ENCODE data around the gene PSMD13.

Gene PSMD13

GRCh38 chr11:295351-296170 is 58.8 kb downstream of the PSMD13 start:
- CTCF ChIA-PET, result interaction anchor here (9.1 kb wide), 1 partner anchor 10 kb away, joined by 68 read pairs; the partner anchor contains the start of gene IFITM2
- POLR2A ChIA-PET, result no interaction called here
- DNase-seq (ENCODE audit: low read depth, low spot score), result no peak
- no peak overlapping the region for H3K4me3 ChIP-seq (ENCODE audit: low read depth, low read length)
- no peak for TF ChIP-seq CTCF (IDR thresholded peaks at IDR 0.05; ENCODE audit: insufficient read depth, low read length, missing control alignments)

GRCh38 chr11:296171-297050 is 59.6 kb downstream of the PSMD13 start:
- no peak overlapping the region for H3K4me3 ChIP-seq (ENCODE audit: low read depth, low read length)
- POLR2A ChIA-PET, result no interaction called here
- TF ChIP-seq CTCF (IDR thresholded peaks at IDR 0.05; ENCODE audit: insufficient read depth, low read length, missing control alignments), result no peak
- CTCF ChIA-PET, result interaction anchor here (9.1 kb wide), 1 partner anchor 9 kb away, joined by 68 read pairs; the partner anchor contains the start of gene IFITM2
- no peak for DNase-seq (ENCODE audit: low read depth, low spot score)

GRCh38 chr11:297051-297585 is 60.3 kb downstream of the PSMD13 start:
- no peak overlapping the region for H3K4me3 ChIP-seq (ENCODE audit: low read depth, low read length)
- no peak for TF ChIP-seq CTCF (IDR thresholded peaks at IDR 0.05; ENCODE audit: insufficient read depth, low read length, missing control alignments)
- DNase-seq (ENCODE audit: low read depth, low spot score), result no peak
- POLR2A ChIA-PET, result no interaction called here
- CTCF ChIA-PET, result interaction anchor here (1.5 kb wide), 1 partner anchor 9 kb away, joined by 5 read pairs; no protein-coding TSS in a partner anchor

GRCh38 chr11:297586-298405 is 61.0 kb downstream of the PSMD13 start:
- POLR2A ChIA-PET, result no interaction called here
- no peak for TF ChIP-seq CTCF (IDR thresholded peaks at IDR 0.05; ENCODE audit: insufficient read depth, low read length, missing control alignments)
- CTCF ChIA-PET, result interaction anchor here (1.5 kb wide), 1 partner anchor 8 kb away, joined by 5 read pairs; no protein-coding TSS in a partner anchor
- no peak overlapping the region for H3K4me3 ChIP-seq (ENCODE audit: low read depth, low read length)
- no peak for DNase-seq (ENCODE audit: low read depth, low spot score)

GRCh38 chr11:298406-299065 is 61.8 kb downstream of the PSMD13 start:
- ChIA-PET POLR2A (no interaction called here), CTCF (interaction anchor here (1.5 kb wide), 1 partner anchor 8 kb away, joined by 5 read pairs; no protein-coding TSS in a partner anchor)
- no peak for TF ChIP-seq CTCF (IDR thresholded peaks at IDR 0.05; ENCODE audit: insufficient read depth, low read length, missing control alignments)

More at GRCh38 chr11:298406-299065, 61.8 kb downstream of the PSMD13 start:
- no peak for DNase-seq (ENCODE audit: low read depth, low spot score)
- no peak overlapping the region for H3K4me3 ChIP-seq (ENCODE audit: low read depth, low read length)
